B cell (primary cell): ENCODE measurements around the gene HAUS7. TPM values are rescaled to one million over a fixed set of nuclear protein-coding genes. Genes with fewer than 3 reads are reported as not detected.

Experiments
- ATAC-seq: fragments of 200-7000 bp; cut with Tn5 transposase; one replicate; pipeline ENCODE4 v1.10.0; 2021; ENCODE audit warnings: low read depth, mild to moderate bottlenecking, moderate number of reproducible peaks, moderate library complexity
- CTCF ChIA-PET: fragments of 350-600 bp; sonication (Branson Sonifier 250); formaldehyde crosslinking; loops from one replicate; lab custom pipeline; 2021; ENCODE audit warnings: antibody characterized with exemption, inconsistent platforms; lab: Charles Lee
- POLR2A ChIA-PET: fragments of 350-600 bp; sonication (Branson Sonifier 250); formaldehyde crosslinking; loops from one replicate; lab custom pipeline; 2021; ENCODE audit warnings: antibody characterized with exemption; lab: Charles Lee
- DNase-seq: peaks from one replicate; pipeline ENCODE4 v3.0.0; 2013
- H2AFZ ChIP-seq: 2 replicates; pipeline ENCODE4 v1.6.1; 2012; ENCODE audit warnings: mild to moderate bottlenecking, low read depth, low read length; ENCODE audit not compliant: insufficient read depth, poor library complexity, severe bottlenecking
- H3K27ac ChIP-seq, 2 donors: 1 replicate in 1 of 2; 2 replicates in 1 of 2; pipeline ENCODE4 v1.5.1; 2012 to 2013; ENCODE audit warnings: low read length in 2 of 2, mild to moderate bottlenecking in 2 of 2, moderate library complexity in 1 of 2
- H3K27me3 ChIP-seq, 4 experiments: fragments of 200-600 bp in 1 of 4; sonication (generic) in 1 of 4; replicated peaks in 1 of 4; 1 replicate in 2 of 4; 2 replicates in 2 of 4; pipeline versions ENCODE4 v1.6.1 to v1.7.0; 2013 to 2016; ENCODE audit warnings: low read length in 3 of 4, mild to moderate bottlenecking in 2 of 4, mixed read lengths in 1 of 4, moderate library complexity in 1 of 4; ENCODE audit not compliant: insufficient read depth in 4 of 4, control insufficient read depth in 3 of 4; ENCODE audit errors: control extremely low read depth in 1 of 4
- H3K36me3 ChIP-seq, 2 experiments: replicated peaks in 1 of 2; 1 replicate in 1 of 2; 2 replicates in 1 of 2; pipeline versions ENCODE4 v1.6.1 to v1.7.1; 2013; ENCODE audit warnings: low read length in 1 of 2; ENCODE audit not compliant: insufficient read depth in 2 of 2, control insufficient read depth in 1 of 2; ENCODE audit errors: control extremely low read depth in 1 of 2, extremely low read depth in 1 of 2
- H3K4me1 ChIP-seq, 2 donors: fragments of 200-600 bp in 1 of 2; sonication (generic) in 1 of 2; 1 replicate in 1 of 2; 2 replicates in 1 of 2; pipeline versions ENCODE4 v1.5.1 to v1.6.1; 2013 to 2017; ENCODE audit warnings: low read length in 2 of 2; ENCODE audit not compliant: control insufficient read depth in 2 of 2, insufficient read depth in 2 of 2
- H3K4me2 ChIP-seq: replicated peaks from 2 replicates; pipeline ENCODE3; 2012; ENCODE audit warnings: mild to moderate bottlenecking, low read depth, low read length; ENCODE audit not compliant: poor library complexity, severe bottlenecking
- H3K4me3 ChIP-seq, 5 experiments: fragments of 200-600 bp in 1 of 5; sonication (generic) in 1 of 5; 1 replicate in 3 of 5; 2 replicates in 2 of 5; pipeline versions ENCODE4 v1.5.1 to v1.7.0; 2011 to 2016; ENCODE audit warnings: low read length in 4 of 5, mild to moderate bottlenecking in 4 of 5, low read depth in 2 of 5, control low read depth in 1 of 5, moderate library complexity in 1 of 5; ENCODE audit not compliant: insufficient read depth in 1 of 5; ENCODE audit errors: control extremely low read depth in 1 of 5, extremely low read depth in 1 of 5
- H3K79me2 ChIP-seq: fragments of 200-600 bp; sonication (generic); one replicate; pipeline ENCODE4 v1.6.0; 2016; ENCODE audit warnings: low read length; ENCODE audit not compliant: control insufficient read depth, insufficient read depth
- H3K9ac ChIP-seq: fragments of 200-600 bp; sonication (generic); 2 replicates; pipeline ENCODE4 v1.6.1; 2017; ENCODE audit warnings: mild to moderate bottlenecking, low read length, moderate library complexity
- H3K9me3 ChIP-seq, 3 donors: one replicate each; pipeline versions ENCODE4 v1.6.1 to v1.7.1; 2013; ENCODE audit warnings: low read length in 2 of 3; ENCODE audit not compliant: control insufficient read depth in 2 of 3, insufficient read depth in 1 of 3; ENCODE audit errors: control extremely low read depth in 1 of 3
- H4K20me1 ChIP-seq: 2 replicates; pipeline ENCODE4 v1.6.0; 2012; ENCODE audit warnings: mild to moderate bottlenecking, low read length; ENCODE audit not compliant: insufficient read depth, control insufficient read depth, poor library complexity, severe bottlenecking
- H3K27ac Mint-ChIP-seq: one replicate; pipeline ENCODE4 v1.8.0; 2021; ENCODE audit warnings: mixed read lengths
- H3K27me3 Mint-ChIP-seq: one replicate; pipeline ENCODE4 v1.8.0; 2021; ENCODE audit warnings: mixed read lengths
- H3K4me1 Mint-ChIP-seq: one replicate; pipeline ENCODE4 v1.8.0; 2021; ENCODE audit warnings: mixed read lengths
- H3K4me3 Mint-ChIP-seq: one replicate; pipeline ENCODE4 v1.8.0; 2021; ENCODE audit warnings: mixed read lengths
- H3K9me3 Mint-ChIP-seq: one replicate; pipeline ENCODE4 v1.8.0; 2022; ENCODE audit warnings: mixed read lengths; ENCODE audit not compliant: insufficient read depth
- EZH2 ChIP-seq: IDR thresholded peaks from 2 replicates; pipeline ENCODE4 v1.6.1; 2012; ENCODE audit warnings: borderline replicate concordance, low read depth, mild to moderate bottlenecking, moderate library complexity, low read length; ENCODE audit not compliant: insufficient read depth, poor library complexity, severe bottlenecking
- WGBS: methylation state at CpG from one replicate; pipeline ENCODE4 v1.1.5; 2013; ENCODE audit warnings: missing lambda C conversion rate; ENCODE audit not compliant: insufficient coverage; 5-methylcytosine and 5-hydroxymethylcytosine counted together
- intact Hi-C: fragments of 100-400 bp; cut with micrococcal nuclease; formaldehyde crosslinking; loops from one replicate; pipeline ENCODE4 v1.10.0; 2022
- polyA plus RNA-seq: library from polyadenylated mRNA; depleted of rRNA; stranded (reverse); fragments of >200 nt; gene quantifications from 2 replicates; pipeline ENCODE4 v1.2.3, GENCODE V29; 2012
- total RNA-seq, 2 donors: library from RNA; stranded (reverse); fragments of 120-200 nt in 1 of 2; gene quantifications; 1 replicate in 1 of 2; 2 replicates in 1 of 2; pipeline versions ENCODE4 v1.2.3 to v1.2.4, GENCODE V29; 2013 to 2022
- TF ChIP-seq, protein P1 (sequence below): fragments of 200-600 bp; IDR thresholded peaks from one replicate; pipeline ENCODE4 v1.8.0; 2022; ENCODE audit warnings: antibody characterized with exemption, mild to moderate bottlenecking

HAUS7 gene
- total and polyA plus RNA-seq, 2 donors (not counting 1 experiment from before 2014, with no cell fraction given), result 25.2 to 26.9 TPM

DNA sequence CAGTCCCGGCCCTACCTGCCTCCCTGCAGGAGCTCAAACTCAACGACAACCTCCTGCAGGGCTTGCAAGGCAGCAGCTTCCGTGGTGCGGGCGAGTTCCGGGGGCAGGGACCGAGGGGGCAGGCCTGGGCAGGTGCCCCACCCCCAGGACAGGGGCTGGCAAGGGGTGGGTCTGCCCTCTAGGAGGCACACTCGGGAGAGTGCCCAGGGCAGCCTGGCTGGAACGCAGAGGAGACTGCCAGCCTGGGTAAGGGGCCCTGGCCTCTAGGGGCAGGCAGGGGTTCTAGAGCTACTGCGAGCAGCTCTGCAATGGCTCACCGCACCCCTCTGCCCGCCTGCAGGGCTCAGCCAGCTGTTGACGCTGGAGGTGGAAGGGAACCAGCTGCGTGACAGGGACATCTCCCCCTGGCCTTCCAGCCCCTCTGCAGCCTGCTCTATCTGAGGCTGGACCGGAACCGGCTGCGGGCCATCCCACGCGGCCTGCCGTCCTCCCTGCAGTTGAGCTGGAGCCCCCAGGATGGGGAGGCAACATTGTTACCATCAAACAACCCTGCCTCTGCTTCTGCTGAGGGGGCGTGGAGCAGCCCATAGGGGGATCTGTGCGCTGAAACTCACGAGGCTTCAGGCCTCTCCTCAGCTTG, 12.1 kb upstream of the HAUS7 start:
- no peaks in the 10 kb centered on the region for H3K9me3 Mint-ChIP-seq
- Histone ChIP-seq H3K4me3 (no peak overlapping the region), H3K79me2 (no peaks in the 10 kb centered on the region), H2AFZ (no peak overlapping the region), H3K9ac (no peak overlapping the region), H3K27ac (no peak overlapping the region), H4K20me1 (no peaks in the 10 kb centered on the region), H3K36me3 (no peaks in the 10 kb centered on the region), H3K4me2 (no peak overlapping the region), H3K9me3 (no peaks in the 10 kb centered on the region), H3K27me3 (no peaks in the 10 kb centered on the region), H3K4me1 (no peaks in the 10 kb centered on the region)
- ChIA-PET CTCF (no interaction called here), POLR2A (no interaction called here)
- no peaks in the 10 kb centered on the region for H3K4me1 Mint-ChIP-seq
- no peaks in the 10 kb centered on the region for H3K27me3 Mint-ChIP-seq
- no peak overlapping the region for H3K27ac Mint-ChIP-seq
- no peak for ATAC-seq
- H3K4me3 Mint-ChIP-seq, result no peak overlapping the region
- no peak for DNase-seq
- intact Hi-C loops, result no loop called here
- no peak for TF ChIP-seq EZH2
- TF ChIP-seq, protein P1, sequence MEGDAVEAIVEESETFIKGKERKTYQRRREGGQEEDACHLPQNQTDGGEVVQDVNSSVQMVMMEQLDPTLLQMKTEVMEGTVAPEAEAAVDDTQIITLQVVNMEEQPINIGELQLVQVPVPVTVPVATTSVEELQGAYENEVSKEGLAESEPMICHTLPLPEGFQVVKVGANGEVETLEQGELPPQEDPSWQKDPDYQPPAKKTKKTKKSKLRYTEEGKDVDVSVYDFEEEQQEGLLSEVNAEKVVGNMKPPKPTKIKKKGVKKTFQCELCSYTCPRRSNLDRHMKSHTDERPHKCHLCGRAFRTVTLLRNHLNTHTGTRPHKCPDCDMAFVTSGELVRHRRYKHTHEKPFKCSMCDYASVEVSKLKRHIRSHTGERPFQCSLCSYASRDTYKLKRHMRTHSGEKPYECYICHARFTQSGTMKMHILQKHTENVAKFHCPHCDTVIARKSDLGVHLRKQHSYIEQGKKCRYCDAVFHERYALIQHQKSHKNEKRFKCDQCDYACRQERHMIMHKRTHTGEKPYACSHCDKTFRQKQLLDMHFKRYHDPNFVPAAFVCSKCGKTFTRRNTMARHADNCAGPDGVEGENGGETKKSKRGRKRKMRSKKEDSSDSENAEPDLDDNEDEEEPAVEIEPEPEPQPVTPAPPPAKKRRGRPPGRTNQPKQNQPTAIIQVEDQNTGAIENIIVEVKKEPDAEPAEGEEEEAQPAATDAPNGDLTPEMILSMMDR, result no peak
- WGBS, result 89% methylated on average over 19 of the region's 23 CpGs

DNA sequence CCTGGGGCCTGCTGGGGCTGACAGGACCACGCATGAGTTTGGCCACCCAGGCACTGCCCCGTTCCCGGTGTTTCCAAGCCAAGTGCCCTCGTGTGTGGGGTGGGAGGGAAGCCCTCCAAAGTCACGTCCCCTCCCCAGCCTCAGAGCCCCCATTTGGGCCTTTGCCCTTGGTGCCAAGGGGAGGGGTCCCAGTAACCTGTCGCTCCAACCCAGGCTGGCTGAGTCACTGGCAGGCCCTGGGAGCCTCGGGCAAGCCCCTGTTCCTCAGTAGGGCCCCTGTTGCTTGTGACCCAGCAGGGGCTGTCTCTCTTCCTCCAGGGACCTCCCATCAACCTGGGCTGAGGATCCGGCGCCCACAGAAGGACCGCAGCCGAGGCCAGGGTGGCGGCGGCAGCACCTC, 10.7 kb upstream of the HAUS7 start:
- Histone ChIP-seq H4K20me1 (no peaks in the 10 kb centered on the region), H3K27ac (no peak overlapping the region), H3K9ac (no peak overlapping the region), H3K9me3 (no peaks in the 10 kb centered on the region), H3K4me1 (no peaks in the 10 kb centered on the region), H3K27me3 (no peaks in the 10 kb centered on the region), H2AFZ (no peak overlapping the region), H3K79me2 (no peaks in the 10 kb centered on the region), H3K4me2 (no peak overlapping the region), H3K4me3 (no peak overlapping the region), H3K36me3 (no peaks in the 10 kb centered on the region)
- POLR2A ChIA-PET, result no interaction called here
- no peak for DNase-seq
- TF ChIP-seq, protein P1, result no peak
- no peak for TF ChIP-seq EZH2
- CTCF ChIA-PET, result no interaction called here
- no peak for ATAC-seq
- Mint-ChIP-seq H3K27ac (no peak overlapping the region), H3K4me3 (no peak overlapping the region), H3K9me3 (no peaks in the 10 kb centered on the region), H3K4me1 (no peaks in the 10 kb centered on the region), H3K27me3 (no peaks in the 10 kb centered on the region)
- WGBS, result 87% methylated on average over 5 of the region's 13 CpGs
- intact Hi-C loops, result no loop called here
